Measurements from ENCODE around the gene CAMK1.

CAMK1 gene

DNA sequence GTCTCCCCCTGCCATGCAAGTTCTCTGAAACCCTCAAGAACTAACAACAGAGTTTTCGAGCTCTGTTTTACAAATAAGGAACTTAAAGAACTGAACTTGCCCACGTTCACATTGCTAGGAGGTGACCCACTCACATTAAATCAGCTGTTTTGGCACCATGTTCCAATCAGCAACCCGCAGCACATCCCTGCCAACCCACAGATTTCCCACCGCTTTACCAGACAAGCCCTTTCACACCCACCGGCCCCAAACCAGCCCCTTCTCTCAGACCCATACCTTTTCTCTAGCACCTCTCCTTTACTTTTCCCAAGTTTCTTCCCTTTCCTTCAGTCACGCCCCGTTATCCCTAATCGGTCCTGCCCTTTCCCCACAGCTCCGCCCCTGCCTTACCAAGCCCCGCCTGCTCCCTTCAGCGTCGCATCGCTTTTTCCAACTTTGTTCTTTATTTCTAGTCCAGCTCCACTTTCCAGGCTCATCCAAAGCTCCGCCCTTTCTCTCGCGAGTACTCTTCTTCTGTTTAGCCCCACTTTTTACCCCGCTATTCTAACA is 39.0 kb downstream of the CAMK1 start:
- H3K4me3 ChIP-seq (ENCODE audit: low read depth, low read length) = peak overlapping the region; percentile 54
- TF ChIP-seq, protein P1, sequence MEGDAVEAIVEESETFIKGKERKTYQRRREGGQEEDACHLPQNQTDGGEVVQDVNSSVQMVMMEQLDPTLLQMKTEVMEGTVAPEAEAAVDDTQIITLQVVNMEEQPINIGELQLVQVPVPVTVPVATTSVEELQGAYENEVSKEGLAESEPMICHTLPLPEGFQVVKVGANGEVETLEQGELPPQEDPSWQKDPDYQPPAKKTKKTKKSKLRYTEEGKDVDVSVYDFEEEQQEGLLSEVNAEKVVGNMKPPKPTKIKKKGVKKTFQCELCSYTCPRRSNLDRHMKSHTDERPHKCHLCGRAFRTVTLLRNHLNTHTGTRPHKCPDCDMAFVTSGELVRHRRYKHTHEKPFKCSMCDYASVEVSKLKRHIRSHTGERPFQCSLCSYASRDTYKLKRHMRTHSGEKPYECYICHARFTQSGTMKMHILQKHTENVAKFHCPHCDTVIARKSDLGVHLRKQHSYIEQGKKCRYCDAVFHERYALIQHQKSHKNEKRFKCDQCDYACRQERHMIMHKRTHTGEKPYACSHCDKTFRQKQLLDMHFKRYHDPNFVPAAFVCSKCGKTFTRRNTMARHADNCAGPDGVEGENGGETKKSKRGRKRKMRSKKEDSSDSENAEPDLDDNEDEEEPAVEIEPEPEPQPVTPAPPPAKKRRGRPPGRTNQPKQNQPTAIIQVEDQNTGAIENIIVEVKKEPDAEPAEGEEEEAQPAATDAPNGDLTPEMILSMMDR (IDR thresholded peaks at IDR 0.05; ENCODE audit: borderline replicate concordance, insufficient read depth, low read depth, low read length) = no peak

DNA sequence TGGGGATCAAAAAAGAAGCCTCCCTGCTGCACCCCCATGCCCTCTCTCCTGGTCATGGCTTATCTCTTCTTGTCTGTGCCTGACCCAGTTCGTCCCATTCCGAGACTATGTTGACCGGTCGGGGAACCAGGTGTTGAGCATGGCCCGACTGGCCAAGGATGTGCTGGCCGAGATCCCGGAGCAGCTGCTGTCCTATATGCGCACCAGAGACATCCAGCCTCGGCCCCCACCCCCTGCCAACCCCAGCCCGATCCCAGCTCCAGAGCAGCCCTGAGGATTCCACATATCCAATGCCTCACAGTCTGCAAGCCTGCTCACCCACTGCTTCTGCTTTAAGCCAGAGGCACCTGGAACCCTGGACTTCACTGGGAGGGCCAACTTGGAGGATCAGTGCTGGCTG is 40.3 kb downstream of the CAMK1 start:
- TF ChIP-seq, protein P1 (IDR thresholded peaks at IDR 0.05; ENCODE audit: borderline replicate concordance, insufficient read depth, low read depth, low read length) = no peak
- no peak overlapping the region for H3K4me3 ChIP-seq (ENCODE audit: low read depth, low read length)

DNA sequence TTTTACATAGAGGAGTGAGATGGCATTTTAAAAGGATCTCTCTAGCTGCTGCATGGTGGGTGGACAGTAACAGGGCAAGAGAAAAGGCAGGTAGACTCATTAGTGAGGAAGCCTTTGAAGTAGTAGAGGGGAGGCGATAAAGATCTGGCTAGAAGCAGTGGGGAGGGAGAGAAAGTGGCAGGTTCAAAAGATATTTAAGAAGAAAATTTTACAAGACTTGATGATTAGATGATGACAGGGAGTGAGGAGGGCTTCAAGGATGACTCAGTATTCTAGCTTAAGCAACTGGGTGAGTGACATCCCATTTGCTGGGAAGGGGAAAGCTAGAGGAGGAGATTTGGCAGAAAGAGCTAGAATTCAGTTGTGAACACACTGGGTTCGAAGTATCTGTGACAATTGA is 42.0 kb downstream of the CAMK1 start:
- no peak overlapping the region for H3K4me3 ChIP-seq (ENCODE audit: low read depth, low read length)
- TF ChIP-seq, protein P1 (IDR thresholded peaks at IDR 0.05; ENCODE audit: borderline replicate concordance, insufficient read depth, low read depth, low read length) = no peak

DNA sequence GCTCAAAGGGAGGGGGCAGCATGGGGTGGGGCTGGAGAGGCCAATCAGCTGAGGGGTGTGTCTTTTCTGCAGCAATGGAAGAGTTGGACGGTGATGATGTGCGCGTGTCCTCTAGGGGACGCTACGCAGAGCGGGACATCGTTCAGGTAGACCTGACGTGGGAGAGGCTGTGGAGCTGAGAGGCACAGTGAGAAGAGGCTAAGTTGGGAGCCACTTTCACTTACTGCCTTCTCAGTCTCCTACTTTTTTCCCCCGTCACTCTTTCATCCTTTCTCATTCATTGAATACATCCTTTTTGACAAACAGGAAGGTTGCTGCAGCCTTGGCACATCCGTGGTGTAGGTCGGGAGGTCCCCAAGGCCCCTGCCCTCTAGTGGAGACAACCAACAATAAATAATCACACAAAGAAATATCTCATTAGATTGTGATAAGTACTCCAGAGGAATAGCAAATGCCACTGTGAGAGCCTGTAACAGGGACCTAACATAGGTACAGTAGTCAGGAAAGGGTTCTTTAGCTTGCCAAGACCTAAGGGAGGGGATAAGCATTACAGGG is 42.6 kb downstream of the CAMK1 start:
- TF ChIP-seq, protein P1 (IDR thresholded peaks at IDR 0.05; ENCODE audit: borderline replicate concordance, insufficient read depth, low read depth, low read length) = peak; percentile 67
- no peak overlapping the region for H3K4me3 ChIP-seq (ENCODE audit: low read depth, low read length)

DNA sequence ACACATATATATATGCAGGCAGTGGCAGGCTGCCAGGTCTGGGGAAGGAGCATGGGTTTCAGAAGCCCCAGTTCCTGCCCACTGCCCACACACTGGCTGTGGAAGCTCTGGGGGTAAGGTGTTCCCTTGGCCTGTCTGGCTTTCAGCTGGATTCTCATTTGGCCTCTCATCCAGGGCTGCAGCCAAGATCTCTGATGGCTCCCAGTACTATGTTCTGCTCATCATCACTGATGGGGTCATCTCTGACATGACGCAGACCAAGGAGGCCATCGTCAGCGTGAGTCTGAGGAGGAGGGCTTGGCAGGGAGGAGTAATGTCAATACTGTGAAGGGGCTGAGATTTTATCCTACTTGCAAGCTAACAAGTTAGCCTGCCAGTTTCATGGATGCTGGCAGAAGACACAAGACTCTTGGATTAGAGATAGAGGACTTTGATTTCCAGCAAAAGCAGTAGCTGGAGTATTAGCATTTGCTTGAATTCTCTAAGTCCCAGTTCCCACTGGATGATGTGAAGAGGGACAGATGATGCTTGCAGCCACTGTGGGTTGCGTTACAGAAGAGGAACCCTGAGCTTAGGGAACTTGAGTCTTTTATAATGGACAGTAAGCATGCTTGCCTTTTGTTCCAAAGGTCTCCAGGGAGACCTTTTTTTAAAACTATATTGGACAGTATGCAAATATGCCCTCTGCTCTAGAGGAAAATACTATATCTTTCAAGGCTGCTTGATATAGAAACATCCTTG is 43.8 kb downstream of the CAMK1 start:
- H3K4me3 ChIP-seq (ENCODE audit: low read depth, low read length) = no peak overlapping the region
- TF ChIP-seq, protein P1 (IDR thresholded peaks at IDR 0.05; ENCODE audit: borderline replicate concordance, insufficient read depth, low read depth, low read length) = no peak

DNA sequence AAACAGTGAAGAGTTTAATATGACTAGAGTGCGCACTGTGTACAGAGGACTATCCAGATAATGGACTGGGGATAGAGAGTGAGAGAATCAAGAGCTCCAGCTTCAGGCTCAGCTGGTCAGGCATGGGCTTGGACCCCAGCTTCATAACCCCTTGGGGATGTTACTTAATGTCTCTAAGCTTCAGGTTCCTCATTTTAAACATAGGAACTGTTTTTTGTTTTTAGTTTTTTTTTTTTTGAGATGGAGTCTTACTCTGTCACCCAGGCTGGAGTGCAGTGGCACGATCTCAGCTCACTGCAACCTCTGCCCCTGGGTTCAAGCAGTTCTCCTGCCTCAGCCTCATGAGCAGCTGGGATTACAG is 48.1 kb downstream of the CAMK1 start:
- TF ChIP-seq, protein P1 (IDR thresholded peaks at IDR 0.05; ENCODE audit: borderline replicate concordance, insufficient read depth, low read depth, low read length) = no peak
- no peak overlapping the region for H3K4me3 ChIP-seq (ENCODE audit: low read depth, low read length)

All from GM12875 (cell line).